ENCODE measurements around the gene ZC3H13.

ZC3H13 gene, protein sequence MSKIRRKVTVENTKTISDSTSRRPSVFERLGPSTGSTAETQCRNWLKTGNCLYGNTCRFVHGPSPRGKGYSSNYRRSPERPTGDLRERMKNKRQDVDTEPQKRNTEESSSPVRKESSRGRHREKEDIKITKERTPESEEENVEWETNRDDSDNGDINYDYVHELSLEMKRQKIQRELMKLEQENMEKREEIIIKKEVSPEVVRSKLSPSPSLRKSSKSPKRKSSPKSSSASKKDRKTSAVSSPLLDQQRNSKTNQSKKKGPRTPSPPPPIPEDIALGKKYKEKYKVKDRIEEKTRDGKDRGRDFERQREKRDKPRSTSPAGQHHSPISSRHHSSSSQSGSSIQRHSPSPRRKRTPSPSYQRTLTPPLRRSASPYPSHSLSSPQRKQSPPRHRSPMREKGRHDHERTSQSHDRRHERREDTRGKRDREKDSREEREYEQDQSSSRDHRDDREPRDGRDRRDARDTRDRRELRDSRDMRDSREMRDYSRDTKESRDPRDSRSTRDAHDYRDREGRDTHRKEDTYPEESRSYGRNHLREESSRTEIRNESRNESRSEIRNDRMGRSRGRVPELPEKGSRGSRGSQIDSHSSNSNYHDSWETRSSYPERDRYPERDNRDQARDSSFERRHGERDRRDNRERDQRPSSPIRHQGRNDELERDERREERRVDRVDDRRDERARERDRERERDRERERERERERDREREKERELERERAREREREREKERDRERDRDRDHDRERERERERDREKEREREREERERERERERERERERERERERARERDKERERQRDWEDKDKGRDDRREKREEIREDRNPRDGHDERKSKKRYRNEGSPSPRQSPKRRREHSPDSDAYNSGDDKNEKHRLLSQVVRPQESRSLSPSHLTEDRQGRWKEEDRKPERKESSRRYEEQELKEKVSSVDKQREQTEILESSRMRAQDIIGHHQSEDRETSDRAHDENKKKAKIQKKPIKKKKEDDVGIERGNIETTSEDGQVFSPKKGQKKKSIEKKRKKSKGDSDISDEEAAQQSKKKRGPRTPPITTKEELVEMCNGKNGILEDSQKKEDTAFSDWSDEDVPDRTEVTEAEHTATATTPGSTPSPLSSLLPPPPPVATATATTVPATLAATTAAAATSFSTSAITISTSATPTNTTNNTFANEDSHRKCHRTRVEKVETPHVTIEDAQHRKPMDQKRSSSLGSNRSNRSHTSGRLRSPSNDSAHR (N-terminal part only)

DNA sequence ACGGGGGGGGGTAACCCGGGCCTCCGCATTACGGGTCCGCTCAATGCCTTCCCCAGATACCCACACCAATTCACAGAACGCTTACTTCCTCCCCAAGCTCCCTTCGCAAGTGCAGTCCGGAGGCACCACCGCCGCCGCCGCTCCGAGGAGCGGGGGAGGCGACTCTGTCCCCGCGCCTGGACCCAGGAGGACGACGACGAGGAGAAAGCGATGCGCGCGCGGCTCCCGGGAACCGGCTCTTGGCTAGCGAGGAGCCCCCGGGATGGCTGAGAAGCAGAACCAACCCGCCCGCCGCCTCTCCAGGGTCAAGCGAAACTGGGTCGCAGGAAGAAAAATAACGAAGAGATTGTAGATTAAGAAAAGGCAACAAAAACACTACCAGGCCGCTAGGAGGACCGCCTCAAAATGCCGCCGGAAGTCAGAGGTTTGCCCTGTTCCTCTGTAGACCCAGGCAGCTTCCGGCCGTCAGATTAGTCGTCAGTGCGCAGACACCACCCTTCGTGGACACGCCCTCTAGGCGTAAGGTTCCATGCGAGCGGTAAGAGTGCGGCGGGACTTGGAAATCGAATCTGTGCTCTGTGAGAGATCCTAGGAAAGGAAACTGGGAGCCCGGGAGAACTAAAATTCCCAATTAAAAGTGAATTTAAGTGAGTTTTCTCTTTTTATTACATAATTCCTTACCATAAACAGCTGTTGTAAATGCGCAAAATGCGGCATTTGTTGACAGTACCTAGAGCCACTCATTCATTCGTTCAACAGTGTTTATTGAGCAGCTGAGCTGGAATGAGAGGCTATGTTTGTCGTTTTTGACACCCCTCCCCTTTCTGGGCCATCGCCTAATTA lies at the start of gene ZC3H13:
ZC3H13 (minus strand) TSS at position 428 of the 843 bp plus-strand sequence. CDS start 7,239 bp downstream, outside the sequence.
- Histone ChIP-seq H3K4me1 (ENCODE audit: control insufficient read depth, insufficient read depth, low read length) (peaks cover 8% of the 10 kb centered on the region), H3K4me3 (ENCODE audit: low read length) (peak within 1 kb of the TSS; percentile 92), H3K36me3 (ENCODE audit: control insufficient read depth, insufficient read depth, low read length) (no peaks in the 10 kb centered on the region), H3K27ac (ENCODE audit: low read depth, low read length) (peak within 1 kb of the TSS; percentile 89), H3K9ac (ENCODE audit: low read length) (peak within 1 kb of the TSS; percentile 84), H3K27me3 (ENCODE audit: control insufficient read depth, insufficient read depth, low read length) (no peaks in the 10 kb centered on the region)

GRCh38 chr13:46102255-46102605 lies 49.7 kb upstream of the ZC3H13 start:
- Histone ChIP-seq H3K4me3 (ENCODE audit: low read length) (no peak overlapping the region), H3K36me3 (ENCODE audit: control insufficient read depth, insufficient read depth, low read length) (no peaks in the 10 kb centered on the region), H3K9ac (ENCODE audit: low read length) (no peak overlapping the region), H3K27ac (ENCODE audit: low read depth, low read length) (no peak overlapping the region), H3K4me1 (ENCODE audit: control insufficient read depth, insufficient read depth, low read length) (no peaks in the 10 kb centered on the region), H3K27me3 (ENCODE audit: control insufficient read depth, insufficient read depth, low read length) (no peaks in the 10 kb centered on the region)

DNA sequence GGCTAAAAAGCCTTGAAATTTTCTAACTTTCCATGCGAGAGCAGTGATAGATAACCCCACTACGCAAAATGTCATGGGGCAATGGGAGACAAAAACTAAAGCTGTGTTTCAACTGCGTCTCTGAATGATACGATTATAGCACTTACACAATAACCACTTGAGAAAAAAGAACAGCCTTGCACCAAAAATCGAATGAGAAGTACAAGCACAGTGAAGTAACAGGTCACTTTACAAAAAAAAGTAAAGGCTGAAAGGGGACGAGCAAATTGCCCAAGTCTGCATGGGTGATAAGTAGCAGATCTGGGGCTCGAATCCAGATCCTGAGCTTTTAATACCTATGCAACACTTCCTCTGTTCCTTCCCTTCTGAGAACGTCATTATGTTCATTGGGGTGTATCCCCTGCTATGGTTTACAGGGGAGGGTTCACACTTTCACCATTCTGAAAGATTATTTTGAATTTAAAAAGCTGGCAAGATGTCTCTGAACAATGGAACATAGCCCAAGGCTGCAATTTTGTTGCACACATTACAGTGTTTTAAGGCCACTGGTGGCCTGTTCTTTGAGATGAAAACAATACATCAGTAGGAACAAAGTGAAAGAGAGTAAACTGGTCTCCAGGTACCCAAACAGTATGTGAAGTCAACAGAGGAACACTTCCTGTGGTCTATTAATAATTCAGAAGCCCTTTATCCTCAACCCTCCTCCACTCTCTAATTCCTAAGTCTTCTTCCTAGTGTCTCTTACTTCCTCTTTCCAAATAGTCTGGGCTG lies 49.1 kb upstream of the ZC3H13 start:
- Histone ChIP-seq H3K36me3 (ENCODE audit: control insufficient read depth, insufficient read depth, low read length) (no peaks in the 10 kb centered on the region), H3K4me1 (ENCODE audit: control insufficient read depth, insufficient read depth, low read length) (no peaks in the 10 kb centered on the region), H3K27ac (ENCODE audit: low read depth, low read length) (no peak overlapping the region), H3K9ac (ENCODE audit: low read length) (no peak overlapping the region), H3K4me3 (ENCODE audit: low read length) (no peak overlapping the region), H3K27me3 (ENCODE audit: control insufficient read depth, insufficient read depth, low read length) (no peaks in the 10 kb centered on the region)

GRCh38 chr13:46101002-46101401 lies 48.5 kb upstream of the ZC3H13 start:
- Histone ChIP-seq H3K4me1 (ENCODE audit: control insufficient read depth, insufficient read depth, low read length) (no peaks in the 10 kb centered on the region), H3K36me3 (ENCODE audit: control insufficient read depth, insufficient read depth, low read length) (no peaks in the 10 kb centered on the region), H3K27ac (ENCODE audit: low read depth, low read length) (no peak overlapping the region), H3K4me3 (ENCODE audit: low read length) (no peak overlapping the region), H3K9ac (ENCODE audit: low read length) (no peak overlapping the region), H3K27me3 (ENCODE audit: control insufficient read depth, insufficient read depth, low read length) (no peaks in the 10 kb centered on the region)

DNA sequence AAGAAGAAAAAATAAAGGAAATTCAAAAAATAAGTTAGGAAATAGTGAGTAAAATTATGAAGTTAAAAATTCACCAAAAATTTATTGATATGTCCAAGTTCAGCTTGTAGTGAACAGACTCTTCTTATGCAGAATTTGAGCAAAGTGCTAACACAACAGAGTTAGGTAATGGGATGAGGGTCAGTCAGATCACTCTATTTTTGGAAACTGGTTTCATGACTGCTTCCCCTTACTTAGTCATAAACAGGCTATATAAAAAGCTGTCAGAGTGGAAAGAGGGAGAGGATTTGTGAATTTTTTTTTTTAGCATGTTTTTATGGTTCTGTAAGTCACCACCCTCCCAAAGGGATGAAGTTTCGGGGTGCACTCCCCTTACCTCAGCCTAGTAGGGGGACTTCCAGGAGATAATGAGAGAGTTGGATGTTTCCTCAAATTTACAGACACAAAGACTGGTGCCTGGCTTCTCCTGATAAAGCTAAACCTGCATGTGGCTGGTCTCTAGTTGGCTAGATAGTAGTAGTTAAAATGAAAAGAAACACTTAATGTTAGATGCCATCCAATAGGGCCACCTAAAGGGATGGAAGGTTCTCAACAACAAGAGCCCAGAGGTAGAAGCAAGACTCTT lies 47.8 kb upstream of the ZC3H13 start:
- Histone ChIP-seq H3K4me3 (ENCODE audit: low read length) (no peak overlapping the region), H3K9ac (ENCODE audit: low read length) (no peak overlapping the region), H3K27ac (ENCODE audit: low read depth, low read length) (no peak overlapping the region), H3K4me1 (ENCODE audit: control insufficient read depth, insufficient read depth, low read length) (no peaks in the 10 kb centered on the region), H3K36me3 (ENCODE audit: control insufficient read depth, insufficient read depth, low read length) (no peaks in the 10 kb centered on the region), H3K27me3 (ENCODE audit: control insufficient read depth, insufficient read depth, low read length) (no peaks in the 10 kb centered on the region)

GRCh38 chr13:46097663-46098062 lies 45.1 kb upstream of the ZC3H13 start:
- no peaks in the 10 kb centered on the region for H3K27me3 ChIP-seq (ENCODE audit: control insufficient read depth, insufficient read depth, low read length)
- no peaks in the 10 kb centered on the region for H3K4me1 ChIP-seq (ENCODE audit: control insufficient read depth, insufficient read depth, low read length)
- no peak overlapping the region for H3K27ac ChIP-seq (ENCODE audit: low read depth, low read length)
- no peak overlapping the region for H3K4me3 ChIP-seq (ENCODE audit: low read length)
- no peaks in the 10 kb centered on the region for H3K36me3 ChIP-seq (ENCODE audit: control insufficient read depth, insufficient read depth, low read length)
- H3K9ac ChIP-seq (ENCODE audit: low read length), result no peak overlapping the region

- no peaks in the 10 kb centered on the region for H3K4me1 ChIP-seq (ENCODE audit: control insufficient read depth, insufficient read depth, low read length)
- H3K9ac ChIP-seq (ENCODE audit: low read length), result no peak overlapping the region
- no peaks in the 10 kb centered on the region for H3K36me3 ChIP-seq (ENCODE audit: control insufficient read depth, insufficient read depth, low read length)
- no peaks in the 10 kb centered on the region for H3K27me3 ChIP-seq (ENCODE audit: control insufficient read depth, insufficient read depth, low read length)
- no peak overlapping the region for H3K4me3 ChIP-seq (ENCODE audit: low read length)
- H3K27ac ChIP-seq (ENCODE audit: low read depth, low read length), result no peak overlapping the region
Observed at GRCh38 chr13:46097015-46097414, 44.5 kb upstream of the ZC3H13 start.

DNA sequence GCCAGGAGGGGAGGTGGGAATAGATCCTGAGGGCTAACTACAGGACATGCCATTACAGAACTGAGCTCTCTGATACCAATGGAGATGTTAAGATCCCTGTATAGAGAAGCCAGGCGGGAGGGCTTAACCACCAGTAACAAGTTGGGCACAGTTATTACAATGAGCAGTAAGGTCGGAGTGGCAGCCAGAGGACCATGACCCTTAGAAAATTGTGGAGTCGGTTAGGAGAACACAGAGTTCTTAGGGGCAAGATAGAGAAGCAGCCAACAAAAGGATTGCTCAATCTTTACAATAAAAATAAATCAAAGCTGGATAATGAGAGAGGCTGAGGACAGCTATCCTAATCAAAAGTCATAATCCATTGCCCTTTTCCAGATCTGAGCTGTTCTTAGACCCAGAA lies 41.9 kb upstream of the ZC3H13 start:
- no peaks in the 10 kb centered on the region for H3K4me1 ChIP-seq (ENCODE audit: control insufficient read depth, insufficient read depth, low read length)
- H3K27ac ChIP-seq (ENCODE audit: low read depth, low read length), result no peak overlapping the region
- no peak overlapping the region for H3K9ac ChIP-seq (ENCODE audit: low read length)
- H3K36me3 ChIP-seq (ENCODE audit: control insufficient read depth, insufficient read depth, low read length), result no peaks in the 10 kb centered on the region
- no peaks in the 10 kb centered on the region for H3K27me3 ChIP-seq (ENCODE audit: control insufficient read depth, insufficient read depth, low read length)
- H3K4me3 ChIP-seq (ENCODE audit: low read length), result no peak overlapping the region

- Histone ChIP-seq H3K27ac (ENCODE audit: low read depth, low read length) (no peak overlapping the region), H3K4me1 (ENCODE audit: control insufficient read depth, insufficient read depth, low read length) (no peaks in the 10 kb centered on the region), H3K36me3 (ENCODE audit: control insufficient read depth, insufficient read depth, low read length) (no peaks in the 10 kb centered on the region), H3K4me3 (ENCODE audit: low read length) (no peak overlapping the region), H3K27me3 (ENCODE audit: control insufficient read depth, insufficient read depth, low read length) (no peaks in the 10 kb centered on the region), H3K9ac (ENCODE audit: low read length) (no peak overlapping the region)
Observed at GRCh38 chr13:46088821-46089562, 36.4 kb upstream of the ZC3H13 start.

- H3K9ac ChIP-seq (ENCODE audit: low read length), result no peak overlapping the region
- H3K4me1 ChIP-seq (ENCODE audit: control insufficient read depth, insufficient read depth, low read length), result no peaks in the 10 kb centered on the region
- no peaks in the 10 kb centered on the region for H3K27me3 ChIP-seq (ENCODE audit: control insufficient read depth, insufficient read depth, low read length)
- H3K36me3 ChIP-seq (ENCODE audit: control insufficient read depth, insufficient read depth, low read length), result no peaks in the 10 kb centered on the region
- no peak overlapping the region for H3K4me3 ChIP-seq (ENCODE audit: low read length)
- H3K27ac ChIP-seq (ENCODE audit: low read depth, low read length), result no peak overlapping the region
Observed at GRCh38 chr13:46087481-46087880, 34.9 kb upstream of the ZC3H13 start.
